Kidney epithelial cell (primary cell): ENCODE results near the gene ATN1. TPM values are rescaled to one million over a fixed set of nuclear protein-coding genes. Genes with fewer than 3 reads are reported as not detected.

Source experiments
- DNase-seq: peaks from one replicate; pipeline ENCODE4 v3.0.0-alpha.2; 2010; ENCODE audit warnings: low read depth
- H3K27me3 ChIP-seq: 2 replicates; pipeline ENCODE4 v1.6.0; 2011; ENCODE audit warnings: low read length; ENCODE audit not compliant: control insufficient read depth, insufficient read depth
- H3K36me3 ChIP-seq: 2 replicates; pipeline ENCODE4 v1.5.1; 2011; ENCODE audit warnings: low read length; ENCODE audit not compliant: control insufficient read depth, insufficient read depth
- H3K4me3 ChIP-seq: 2 replicates; pipeline ENCODE4 v1.5.1; 2011; ENCODE audit warnings: low read depth, mild to moderate bottlenecking, control low read depth, low read length
- CTCF ChIP-seq: IDR thresholded peaks from 2 replicates; pipeline ENCODE4 v1.5.1; 2011; ENCODE audit warnings: mild to moderate bottlenecking, moderate library complexity, low read length, control low read depth, inconsistent platforms; ENCODE audit not compliant: insufficient read depth, poor library complexity, severe bottlenecking
- total RNA-seq: library from RNA; depleted of rRNA; stranded (reverse); fragments of >200 nt; gene quantifications from 2 replicates; pipeline ENCODE4 v1.2.3, GENCODE V29; 2015

ATN1 gene
- total RNA-seq, 1 donor from 2014 or later: 38.6 TPM

GRCh38 chr12:6925239-6925539 lies 2.6 kb upstream of the ATN1 start:
- no peak for TF ChIP-seq CTCF
- DNase-seq: no peak

DNA sequence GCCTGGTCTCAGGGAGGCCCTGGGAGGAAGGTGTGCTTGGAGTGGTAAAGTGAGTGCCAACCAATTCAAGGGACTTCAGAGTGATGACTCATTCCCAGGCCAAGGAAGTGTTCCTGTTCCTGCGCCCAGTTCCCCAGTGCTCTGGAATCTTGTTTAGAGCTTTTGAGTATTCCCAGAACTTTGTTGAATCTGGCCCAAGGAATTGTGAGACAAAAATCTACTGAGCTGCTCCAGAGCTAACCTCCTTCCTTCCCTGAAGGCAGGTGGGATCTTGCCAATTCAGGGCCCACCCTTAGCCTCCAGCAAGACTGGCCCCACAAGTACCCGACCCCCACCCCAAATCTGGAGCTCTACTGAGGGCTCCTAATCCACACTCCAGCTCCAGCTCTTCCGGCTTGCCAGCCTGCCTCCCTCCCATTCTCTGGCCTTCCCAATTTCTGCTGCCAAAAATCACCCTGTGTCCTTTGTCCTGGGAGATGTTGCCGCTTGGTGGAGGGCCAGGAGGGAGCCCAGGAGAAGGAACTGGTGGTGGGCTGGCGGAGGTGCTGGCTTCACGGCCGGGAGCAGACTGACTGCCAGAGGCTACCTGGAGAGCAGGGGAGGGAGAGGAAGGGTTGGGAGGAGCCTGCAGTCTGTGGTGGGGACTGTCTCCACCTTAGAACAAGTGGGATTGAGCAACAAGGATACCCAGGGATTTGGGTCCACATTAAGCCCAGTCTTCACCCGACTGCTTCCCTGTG lies 2.0 kb upstream of the ATN1 start:
- peak; percentile 77 for DNase-seq
- no peaks in the 10 kb centered on the region for H3K36me3 ChIP-seq

More at GRCh38 chr12:6925239-6925539, 2.6 kb upstream of the ATN1 start:
- H3K36me3 ChIP-seq: no peaks in the 10 kb centered on the region
- no peak overlapping the region for H3K4me3 ChIP-seq
- no peaks in the 10 kb centered on the region for H3K27me3 ChIP-seq

DNA sequence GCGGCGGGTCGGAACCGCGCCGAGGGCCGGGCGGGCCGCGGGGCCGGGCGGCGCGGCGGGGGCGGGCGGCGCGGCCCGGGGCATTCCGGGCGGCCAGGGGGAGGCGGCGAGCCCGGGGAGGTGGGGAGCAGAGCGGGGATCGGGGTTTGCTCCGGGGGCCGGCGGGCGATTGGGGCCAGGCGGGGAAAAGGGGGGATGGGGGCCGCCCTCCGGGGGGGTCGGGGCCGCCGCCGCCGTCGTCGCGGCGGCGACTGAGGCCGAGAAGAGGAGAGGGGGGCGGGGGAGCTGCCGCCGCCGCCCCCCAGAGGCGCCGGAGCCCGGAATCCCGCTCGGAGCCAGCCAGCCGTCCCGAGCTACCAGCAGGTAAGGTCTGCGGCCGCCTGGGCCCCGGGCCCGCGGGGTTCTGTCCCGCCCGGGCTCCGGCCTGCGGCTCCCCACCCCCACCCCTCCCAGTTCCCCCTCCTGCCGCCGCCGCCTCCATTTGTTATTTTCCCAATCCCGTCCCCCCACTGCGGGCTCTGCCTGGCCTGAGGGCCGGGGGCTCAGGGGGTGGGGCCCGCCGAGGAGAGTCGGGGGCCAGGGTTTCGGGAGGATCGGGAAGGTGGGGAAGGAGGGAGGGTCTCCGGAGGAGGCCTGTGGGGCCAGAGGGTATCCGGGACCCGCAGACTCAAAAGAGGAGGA lies 403 bp downstream of the ATN1 start:
- DNase-seq: no peak
- TF ChIP-seq CTCF: no peak
- no peaks in the 10 kb centered on the region for H3K36me3 ChIP-seq
- H3K4me3 ChIP-seq: peak overlapping the region; percentile 87
- H3K27me3 ChIP-seq: no peaks in the 10 kb centered on the region

More for the DNA sequence above, 2.0 kb upstream of the ATN1 start:
- H3K4me3 ChIP-seq: peak overlapping the region; percentile 32
- no peak for TF ChIP-seq CTCF
- no peaks in the 10 kb centered on the region for H3K27me3 ChIP-seq

GRCh38 chr12:6928703-6929407 lies 1.1 kb downstream of the ATN1 start:
- no peak for DNase-seq
- no peaks in the 10 kb centered on the region for H3K36me3 ChIP-seq
- H3K27me3 ChIP-seq: no peaks in the 10 kb centered on the region
- TF ChIP-seq CTCF: no peak
- H3K4me3 ChIP-seq: peak overlapping the region; percentile 87

GRCh38 chr12:6929466-6930452 lies 2.0 kb downstream of the ATN1 start:
- no peak for DNase-seq
- H3K27me3 ChIP-seq: no peaks in the 10 kb centered on the region
- peak overlapping the region; percentile 87 for H3K4me3 ChIP-seq
- TF ChIP-seq CTCF: no peak
- no peaks in the 10 kb centered on the region for H3K36me3 ChIP-seq
